Measurements from ENCODE around the gene TMEM256.
"Not testable (repeated sequence)": the region's sequence is repeated elsewhere in the genome, so short reads cannot be mapped to it uniquely, and the experiment has no call there.

The TMEM256 gene

DNA sequence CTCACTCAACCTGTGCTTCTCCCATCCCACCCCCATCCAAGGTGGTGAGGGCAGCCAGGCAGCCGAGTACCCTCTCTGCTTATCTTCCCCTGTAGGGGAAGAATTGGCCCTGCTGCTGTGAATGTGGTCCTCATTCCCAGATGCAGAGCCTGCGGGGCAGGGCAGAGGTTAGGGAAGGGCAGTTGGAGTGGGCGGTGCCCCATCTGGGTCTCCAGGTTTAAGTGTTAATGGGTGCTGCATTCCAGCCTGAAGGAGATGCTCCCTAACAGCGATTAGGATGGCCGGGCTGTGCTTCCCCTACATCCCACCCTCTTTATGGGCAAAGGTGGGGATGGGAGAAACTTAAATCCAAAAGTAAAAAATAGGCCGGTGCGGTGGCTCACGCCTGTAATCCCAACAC, 36.8 kb downstream of the TMEM256 start:
- DNase-seq (ENCODE audit: low read depth in 1 of 2, low spot score in 1 of 2) = no peak
- no peak for TF ChIP-seq POLR2AphosphoS5 (IDR thresholded peaks at IDR 0.05; ENCODE audit: low read depth)
- no peak overlapping the region for H3K27ac ChIP-seq (replicated peaks)
- H3K4me3 ChIP-seq (replicated peaks; ENCODE audit: insufficient read depth, low read length) = no peak overlapping the region
- H3K27me3 ChIP-seq (ENCODE audit: insufficient read depth, poor library complexity, severe bottlenecking) = no peaks in the 10 kb centered on the region

DNA sequence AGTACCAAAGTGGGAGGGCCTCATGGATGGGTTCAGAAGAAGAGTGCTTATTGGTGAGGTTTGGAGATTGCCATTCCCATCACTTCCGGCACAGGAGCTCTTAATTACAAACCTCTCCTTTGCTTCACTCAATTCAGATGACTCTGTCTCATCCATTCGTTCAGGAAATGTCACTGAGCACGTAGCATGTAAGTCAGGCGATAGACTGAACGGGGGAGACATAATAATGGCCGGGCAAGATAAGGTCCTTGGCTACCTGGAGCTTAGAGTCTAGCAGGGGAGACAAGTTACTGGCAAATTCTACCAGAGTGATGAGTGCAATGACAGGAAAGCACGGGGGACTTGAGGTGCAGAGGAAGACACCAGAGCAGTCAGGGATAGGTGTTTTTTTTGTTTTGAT, 37.9 kb downstream of the TMEM256 start:
- DNase-seq (ENCODE audit: low read depth in 1 of 2, low spot score in 1 of 2); H3K4me3 ChIP-seq (replicated peaks; ENCODE audit: insufficient read depth, low read length); H3K27me3 ChIP-seq (ENCODE audit: insufficient read depth, poor library complexity, severe bottlenecking); H3K27ac ChIP-seq (replicated peaks): not testable (repeated sequence)

DNA sequence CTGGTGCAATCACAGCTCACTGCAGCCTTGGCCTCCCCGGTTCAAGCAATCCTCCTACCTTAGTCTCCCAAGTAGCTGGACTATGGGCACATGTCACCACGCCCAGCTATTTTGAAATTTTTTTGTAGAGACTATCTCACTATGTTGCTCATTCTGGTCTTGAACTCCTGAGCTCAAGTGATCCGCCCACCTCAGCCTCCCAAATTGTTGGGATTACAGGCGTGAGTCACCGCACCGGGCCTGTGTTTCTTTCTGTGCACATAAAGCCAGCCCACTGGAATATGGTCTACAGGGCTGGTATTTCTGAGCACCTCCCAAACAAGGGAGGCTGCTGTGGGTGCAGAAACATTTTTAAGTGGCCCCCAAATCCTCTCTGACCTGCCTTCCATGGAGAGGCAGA, 40.6 kb downstream of the TMEM256 start:
- no peak for DNase-seq (ENCODE audit: low read depth in 1 of 2, low spot score in 1 of 2)
- TF ChIP-seq GABPA (IDR thresholded peaks at IDR 0.05; ENCODE audit: low read depth) (no peak), SPI1 (IDR thresholded peaks at IDR 0.05; ENCODE audit: borderline replicate concordance, low read depth) (no peak), POLR2AphosphoS5 (IDR thresholded peaks at IDR 0.05; ENCODE audit: low read depth) (no peak)
- TF ChIP-seq, protein P1, sequence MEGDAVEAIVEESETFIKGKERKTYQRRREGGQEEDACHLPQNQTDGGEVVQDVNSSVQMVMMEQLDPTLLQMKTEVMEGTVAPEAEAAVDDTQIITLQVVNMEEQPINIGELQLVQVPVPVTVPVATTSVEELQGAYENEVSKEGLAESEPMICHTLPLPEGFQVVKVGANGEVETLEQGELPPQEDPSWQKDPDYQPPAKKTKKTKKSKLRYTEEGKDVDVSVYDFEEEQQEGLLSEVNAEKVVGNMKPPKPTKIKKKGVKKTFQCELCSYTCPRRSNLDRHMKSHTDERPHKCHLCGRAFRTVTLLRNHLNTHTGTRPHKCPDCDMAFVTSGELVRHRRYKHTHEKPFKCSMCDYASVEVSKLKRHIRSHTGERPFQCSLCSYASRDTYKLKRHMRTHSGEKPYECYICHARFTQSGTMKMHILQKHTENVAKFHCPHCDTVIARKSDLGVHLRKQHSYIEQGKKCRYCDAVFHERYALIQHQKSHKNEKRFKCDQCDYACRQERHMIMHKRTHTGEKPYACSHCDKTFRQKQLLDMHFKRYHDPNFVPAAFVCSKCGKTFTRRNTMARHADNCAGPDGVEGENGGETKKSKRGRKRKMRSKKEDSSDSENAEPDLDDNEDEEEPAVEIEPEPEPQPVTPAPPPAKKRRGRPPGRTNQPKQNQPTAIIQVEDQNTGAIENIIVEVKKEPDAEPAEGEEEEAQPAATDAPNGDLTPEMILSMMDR (IDR thresholded peaks at IDR 0.05; ENCODE audit: insufficient read depth, low read length) = no peak
- TF ChIP-seq, protein P2, sequence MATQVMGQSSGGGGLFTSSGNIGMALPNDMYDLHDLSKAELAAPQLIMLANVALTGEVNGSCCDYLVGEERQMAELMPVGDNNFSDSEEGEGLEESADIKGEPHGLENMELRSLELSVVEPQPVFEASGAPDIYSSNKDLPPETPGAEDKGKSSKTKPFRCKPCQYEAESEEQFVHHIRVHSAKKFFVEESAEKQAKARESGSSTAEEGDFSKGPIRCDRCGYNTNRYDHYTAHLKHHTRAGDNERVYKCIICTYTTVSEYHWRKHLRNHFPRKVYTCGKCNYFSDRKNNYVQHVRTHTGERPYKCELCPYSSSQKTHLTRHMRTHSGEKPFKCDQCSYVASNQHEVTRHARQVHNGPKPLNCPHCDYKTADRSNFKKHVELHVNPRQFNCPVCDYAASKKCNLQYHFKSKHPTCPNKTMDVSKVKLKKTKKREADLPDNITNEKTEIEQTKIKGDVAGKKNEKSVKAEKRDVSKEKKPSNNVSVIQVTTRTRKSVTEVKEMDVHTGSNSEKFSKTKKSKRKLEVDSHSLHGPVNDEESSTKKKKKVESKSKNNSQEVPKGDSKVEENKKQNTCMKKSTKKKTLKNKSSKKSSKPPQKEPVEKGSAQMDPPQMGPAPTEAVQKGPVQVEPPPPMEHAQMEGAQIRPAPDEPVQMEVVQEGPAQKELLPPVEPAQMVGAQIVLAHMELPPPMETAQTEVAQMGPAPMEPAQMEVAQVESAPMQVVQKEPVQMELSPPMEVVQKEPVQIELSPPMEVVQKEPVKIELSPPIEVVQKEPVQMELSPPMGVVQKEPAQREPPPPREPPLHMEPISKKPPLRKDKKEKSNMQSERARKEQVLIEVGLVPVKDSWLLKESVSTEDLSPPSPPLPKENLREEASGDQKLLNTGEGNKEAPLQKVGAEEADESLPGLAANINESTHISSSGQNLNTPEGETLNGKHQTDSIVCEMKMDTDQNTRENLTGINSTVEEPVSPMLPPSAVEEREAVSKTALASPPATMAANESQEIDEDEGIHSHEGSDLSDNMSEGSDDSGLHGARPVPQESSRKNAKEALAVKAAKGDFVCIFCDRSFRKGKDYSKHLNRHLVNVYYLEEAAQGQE (IDR thresholded peaks at IDR 0.05; ENCODE audit: insufficient replicate concordance, low read depth) = no peak
- no peaks in the 10 kb centered on the region for H3K27me3 ChIP-seq (ENCODE audit: insufficient read depth, poor library complexity, severe bottlenecking)
- H3K27ac ChIP-seq (replicated peaks) = no peak overlapping the region
- H3K4me3 ChIP-seq (replicated peaks; ENCODE audit: insufficient read depth, low read length) = no peak overlapping the region

DNA sequence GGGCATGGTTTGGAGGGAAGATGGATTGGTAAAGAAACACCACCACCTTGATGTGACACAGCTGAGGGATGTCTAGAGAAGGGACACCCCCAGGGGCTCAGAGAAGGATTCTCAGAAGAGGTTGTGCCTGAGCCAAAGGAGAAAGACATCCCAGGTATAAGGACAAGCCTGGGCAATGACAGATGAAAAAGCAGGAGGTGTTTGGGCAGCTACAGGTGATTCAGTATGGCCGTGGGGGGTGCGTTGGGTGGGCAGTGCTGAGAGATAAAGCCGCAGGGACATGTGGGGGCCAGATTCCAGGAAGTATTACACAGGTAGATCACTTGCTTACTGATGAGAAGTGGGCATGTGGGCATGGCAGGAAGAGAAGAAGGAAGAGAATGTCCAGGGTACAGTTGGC, 42.0 kb downstream of the TMEM256 start:
- no peak overlapping the region for H3K4me3 ChIP-seq (replicated peaks; ENCODE audit: insufficient read depth, low read length)
- no peak overlapping the region for H3K27ac ChIP-seq (replicated peaks)
- no peaks in the 10 kb centered on the region for H3K27me3 ChIP-seq (ENCODE audit: insufficient read depth, poor library complexity, severe bottlenecking)
- TF ChIP-seq, protein P1 (IDR thresholded peaks at IDR 0.05; ENCODE audit: insufficient read depth, low read length) = no peak
- TF ChIP-seq GABPA (IDR thresholded peaks at IDR 0.05; ENCODE audit: low read depth) = no peak
- TF ChIP-seq, protein P2 (IDR thresholded peaks at IDR 0.05; ENCODE audit: insufficient replicate concordance, low read depth) = no peak
- no peak for TF ChIP-seq POLR2AphosphoS5 (IDR thresholded peaks at IDR 0.05; ENCODE audit: low read depth)
- no peak for TF ChIP-seq SPI1 (IDR thresholded peaks at IDR 0.05; ENCODE audit: borderline replicate concordance, low read depth)
- DNase-seq (ENCODE audit: low read depth in 1 of 2, low spot score in 1 of 2) = no peak

DNA sequence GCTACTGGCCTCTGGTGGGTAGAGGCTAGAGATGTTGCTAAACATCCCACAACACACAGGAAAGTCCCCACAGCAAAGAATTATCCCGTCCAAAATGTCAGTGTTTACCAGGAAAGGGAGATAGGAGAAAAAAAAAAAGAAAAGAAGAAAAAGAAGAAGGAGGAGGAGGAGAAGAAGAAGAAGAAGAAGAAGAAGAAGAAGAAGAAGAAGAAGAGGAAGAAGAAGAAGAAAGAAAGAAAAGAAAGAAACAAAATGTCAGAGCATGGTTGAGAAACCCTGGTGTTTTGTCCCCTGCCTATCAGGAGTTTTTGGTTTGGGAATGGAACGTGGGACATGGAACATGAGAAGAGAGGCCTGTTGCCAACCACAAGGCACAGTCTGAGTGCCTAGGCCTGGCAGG, 46.5 kb downstream of the TMEM256 start:
- TF ChIP-seq, protein P1 (IDR thresholded peaks at IDR 0.05; ENCODE audit: insufficient read depth, low read length) = no peak
- no peak for TF ChIP-seq SPI1 (IDR thresholded peaks at IDR 0.05; ENCODE audit: borderline replicate concordance, low read depth)
- TF ChIP-seq, protein P2 (IDR thresholded peaks at IDR 0.05; ENCODE audit: insufficient replicate concordance, low read depth) = no peak
- TF ChIP-seq GABPA (IDR thresholded peaks at IDR 0.05; ENCODE audit: low read depth) = no peak
- TF ChIP-seq POLR2AphosphoS5 (IDR thresholded peaks at IDR 0.05; ENCODE audit: low read depth) = no peak
- Histone ChIP-seq H3K27ac (replicated peaks) (no peak overlapping the region), H3K27me3 (ENCODE audit: insufficient read depth, poor library complexity, severe bottlenecking) (no peaks in the 10 kb centered on the region), H3K4me3 (replicated peaks; ENCODE audit: insufficient read depth, low read length) (no peak overlapping the region)
- DNase-seq (ENCODE audit: low read depth in 1 of 2, low spot score in 1 of 2) = no peak
